Esophagus mucosa (tissue), 1 donor: ENCODE results near the gene ZFPM1. TPM values are rescaled to one million over a fixed set of nuclear protein-coding genes. Genes with fewer than 3 reads are reported as not detected.

Source experiments
- ATAC-seq: fragments of 200-7000 bp; cut with Tn5 transposase; one replicate; pipeline ENCODE4 v1.9.1; 2020
- total RNA-seq: library from RNA; stranded (reverse); gene quantifications from one replicate; pipeline ENCODE4 v1.2.4, GENCODE V29; 2023
- donor health status: DM: yes; HTN: yes; CAD: no.

The ZFPM1 gene
- total RNA-seq, 1 donor from 2014 or later, result 3.2 TPM

GRCh38 chr16:88543230-88543813 is 90.2 kb downstream of the ZFPM1 start:
- ATAC-seq, result no peak

GRCh38 chr16:88545781-88546180 is 92.7 kb downstream of the ZFPM1 start:
- no peak for ATAC-seq

GRCh38 chr16:88548131-88548874 is 95.2 kb downstream of the ZFPM1 start:
- ATAC-seq, result no peak

- ATAC-seq, result no peak
Observed at GRCh38 chr16:88548985-88549384, 95.9 kb downstream of the ZFPM1 start.

GRCh38 chr16:88549671-88550245 is 96.7 kb downstream of the ZFPM1 start:
- no peak for ATAC-seq

- ATAC-seq, result peak; percentile 36
Observed at GRCh38 chr16:88550246-88550661, 97.2 kb downstream of the ZFPM1 start.

- ATAC-seq, result no peak
Observed at GRCh38 chr16:88552166-88552565, 99.1 kb downstream of the ZFPM1 start.

- no peak for ATAC-seq
Observed at GRCh38 chr16:88552815-88553214, 99.7 kb downstream of the ZFPM1 start.

GRCh38 chr16:88553739-88554138 is 100.7 kb downstream of the ZFPM1 start:
- ATAC-seq, result no peak

GRCh38 chr16:88554711-88555264 is 101.7 kb downstream of the ZFPM1 start:
- no peak for ATAC-seq

- no peak for ATAC-seq
Observed at GRCh38 chr16:88556294-88556988, 103.4 kb downstream of the ZFPM1 start.

- ATAC-seq, result peak; percentile 38
Observed at GRCh38 chr16:88558457-88559442, 105.7 kb downstream of the ZFPM1 start.

- no peak for ATAC-seq
Observed at GRCh38 chr16:88560714-88561484, 107.8 kb downstream of the ZFPM1 start.

GRCh38 chr16:88561485-88562359 is 108.6 kb downstream of the ZFPM1 start:
- peak; percentile 51 for ATAC-seq

- no peak for ATAC-seq
Observed at GRCh38 chr16:88566158-88566557, 113.1 kb downstream of the ZFPM1 start.

GRCh38 chr16:88568710-88569613 is 115.9 kb downstream of the ZFPM1 start:
- ATAC-seq, result no peak

GRCh38 chr16:88569614-88569984 is 116.5 kb downstream of the ZFPM1 start:
- ATAC-seq, result peak; percentile 24

- ATAC-seq, result peak; percentile 99
Observed at GRCh38 chr16:88569985-88570690, 117.1 kb downstream of the ZFPM1 start, which contains the start of gene ZC3H18. Gene ZC3H18 (plus strand): TSS chr16:88570403. CDS start chr16:88577124, 6,721 bp downstream.
